H9 (cell line): ENCODE data around the gene SCN1A. TPM values are rescaled to one million over a fixed set of nuclear protein-coding genes. Genes with fewer than 3 reads are reported as not detected.

ENCODE experiments used
- DNase-seq: peaks from one replicate; pipeline ENCODE4 v3.0.0-alpha.2; 2017
- H2AFZ ChIP-seq: one replicate; pipeline ENCODE4 v1.6.1; 2013; ENCODE audit warnings: mild to moderate bottlenecking, low read length, control low read depth, moderate library complexity
- H2AK5ac ChIP-seq: 2 replicates; pipeline ENCODE4 v1.6.1; 2013; ENCODE audit warnings: low read length, control low read depth, mixed read lengths; ENCODE audit not compliant: insufficient read length
- H2BK120ac ChIP-seq: one replicate; pipeline ENCODE4 v1.6.1; 2013; ENCODE audit warnings: low read depth, mild to moderate bottlenecking, low read length, control low read depth, inconsistent platforms; ENCODE audit not compliant: poor library complexity, severe bottlenecking
- H2BK12ac ChIP-seq: 2 replicates; pipeline ENCODE4 v1.6.1; 2013; ENCODE audit warnings: low read length, control low read depth, mixed read lengths, low read depth; ENCODE audit not compliant: insufficient read length
- H2BK15ac ChIP-seq: 2 replicates; pipeline ENCODE4 v1.6.1; 2013; ENCODE audit warnings: low read depth, low read length, control low read depth
- H2BK20ac ChIP-seq: one replicate; pipeline ENCODE4 v1.6.1; 2013; ENCODE audit warnings: low read depth, mild to moderate bottlenecking, low read length, control low read depth, inconsistent platforms; ENCODE audit not compliant: poor library complexity, severe bottlenecking
- H2BK5ac ChIP-seq: 2 replicates; pipeline ENCODE4 v1.6.1; 2013; ENCODE audit warnings: low read length, control low read depth, mixed read lengths; ENCODE audit not compliant: insufficient read length
- H3K14ac ChIP-seq: 2 replicates; pipeline ENCODE4 v1.6.1; 2013; ENCODE audit warnings: low read length, control low read depth; ENCODE audit not compliant: insufficient read depth
- H3K18ac ChIP-seq: 2 replicates; pipeline ENCODE4 v1.6.1; 2013; ENCODE audit warnings: low read depth, mild to moderate bottlenecking, mixed read lengths, low read length, control low read depth; ENCODE audit not compliant: insufficient read length
- H3K23ac ChIP-seq: 2 replicates; pipeline ENCODE4 v1.6.1; 2013; ENCODE audit warnings: low read length, control low read depth, mixed read lengths, low read depth; ENCODE audit not compliant: insufficient read length
- H3K23me2 ChIP-seq: 2 replicates; pipeline ENCODE4 v1.6.1; 2013; ENCODE audit warnings: low read depth, mild to moderate bottlenecking, mixed read lengths, low read length, control low read depth; ENCODE audit not compliant: insufficient read length, poor library complexity, severe bottlenecking
- H3K27ac ChIP-seq: 2 replicates; pipeline ENCODE4 v1.5.1; 2013; ENCODE audit warnings: low read length, control low read depth, mixed read lengths, low read depth; ENCODE audit not compliant: insufficient read length
- H3K27me3 ChIP-seq: 2 replicates; pipeline ENCODE4 v1.6.1; 2013; ENCODE audit warnings: low read length, control low read depth, inconsistent platforms; ENCODE audit not compliant: insufficient read depth
- H3K4ac ChIP-seq: 2 replicates; pipeline ENCODE4 v1.6.1; 2013; ENCODE audit warnings: low read depth, mild to moderate bottlenecking, control low read depth, inconsistent platforms, low read length, moderate library complexity
- H3K4me1 ChIP-seq: 2 replicates; pipeline ENCODE4 v1.6.1; 2013; ENCODE audit warnings: low read length, control low read depth, inconsistent platforms; ENCODE audit not compliant: insufficient read depth
- H3K4me2 ChIP-seq: 2 replicates; pipeline ENCODE4 v1.6.1; 2013; ENCODE audit warnings: low read length, control low read depth, mixed read lengths; ENCODE audit not compliant: insufficient read length, insufficient read depth
- H3K56ac ChIP-seq: 2 replicates; pipeline ENCODE4 v1.6.1; 2013; ENCODE audit warnings: low read depth, mild to moderate bottlenecking, mixed read lengths, low read length, control low read depth; ENCODE audit not compliant: insufficient read length
- H3K79me1 ChIP-seq: 2 replicates; pipeline ENCODE4 v1.6.1; 2013; ENCODE audit warnings: low read depth, mild to moderate bottlenecking, moderate library complexity, low read length, control low read depth, inconsistent platforms; ENCODE audit not compliant: insufficient read depth, poor library complexity, severe bottlenecking
- H3K79me2 ChIP-seq: 2 replicates; pipeline ENCODE4 v1.6.1; 2013; ENCODE audit warnings: low read length, control low read depth, inconsistent platforms; ENCODE audit not compliant: insufficient read depth
- H3K9ac ChIP-seq: 2 replicates; pipeline ENCODE4 v1.6.1; 2013; ENCODE audit warnings: low read length, control low read depth, mixed read lengths; ENCODE audit not compliant: insufficient read length; ENCODE audit errors: extremely low read depth
- H3K9me3 ChIP-seq: one replicate; pipeline ENCODE4 v1.6.1; 2013; ENCODE audit warnings: low read depth, low read length, inconsistent platforms; ENCODE audit not compliant: control insufficient read depth
- H3T11ph ChIP-seq: one replicate; pipeline ENCODE4 v1.6.1; 2013; ENCODE audit warnings: mild to moderate bottlenecking, low read length, control low read depth, inconsistent platforms
- H4K20me1 ChIP-seq: one replicate; pipeline ENCODE4 v1.6.1; 2013; ENCODE audit not compliant: control insufficient read depth, insufficient read length, insufficient read depth
- H4K5ac ChIP-seq: 2 replicates; pipeline ENCODE4 v1.6.1; 2013; ENCODE audit warnings: low read depth, mild to moderate bottlenecking, mixed read lengths, low read length, control low read depth; ENCODE audit not compliant: insufficient read length
- H4K8ac ChIP-seq: replicated peaks from 2 replicates; pipeline ENCODE4 v1.6.1; 2013; ENCODE audit warnings: low read length, control low read depth, mixed read lengths, low read depth; ENCODE audit not compliant: insufficient read length
- H4K91ac ChIP-seq: 2 replicates; pipeline ENCODE4 v1.6.1; 2013; ENCODE audit warnings: low read depth, mild to moderate bottlenecking, moderate library complexity, mixed read lengths, low read length, control low read depth; ENCODE audit not compliant: insufficient read length
- H3K27ac Mint-ChIP-seq, 3 experiments: 2 replicates in 2 of 3; 3 replicates in 1 of 3; pipeline ENCODE4 v1.8.0; 2020 to 2021; ENCODE audit warnings: mixed read lengths in 3 of 3, mild to moderate bottlenecking in 1 of 3, moderate library complexity in 1 of 3
- H3K27me3 Mint-ChIP-seq: 2 replicates; pipeline ENCODE4 v1.8.0; 2021; ENCODE audit warnings: low read depth, mild to moderate bottlenecking, moderate library complexity, mixed read lengths
- H3K36me3 Mint-ChIP-seq, 3 experiments: 2 replicates in 2 of 3; 3 replicates in 1 of 3; pipeline ENCODE4 v1.8.0; 2020 to 2021; ENCODE audit warnings: low read depth in 3 of 3, mixed read lengths in 3 of 3; ENCODE audit not compliant: insufficient read depth in 1 of 3
- H3K4me1 Mint-ChIP-seq, 2 experiments: 2 replicates each; pipeline ENCODE4 v1.8.0; 2020; ENCODE audit warnings: mixed read lengths in 2 of 2
- H3K4me3 Mint-ChIP-seq, 2 experiments: 2 replicates in 1 of 2; 3 replicates in 1 of 2; pipeline ENCODE4 v1.8.0; 2020 to 2021; ENCODE audit warnings: mild to moderate bottlenecking in 2 of 2, mixed read lengths in 2 of 2, moderate library complexity in 1 of 2
- H3K9me3 Mint-ChIP-seq, 2 experiments: 2 replicates in 1 of 2; 3 replicates in 1 of 2; pipeline ENCODE4 v1.8.0; 2020; ENCODE audit warnings: mild to moderate bottlenecking in 2 of 2, mixed read lengths in 2 of 2, moderate library complexity in 1 of 2
- WGBS: extraction: QIAGEN DNeasy Blood & Tissue Kit; methylation state at CpG from one replicate; pipeline ENCODE4 v1.1.7; 2013; ENCODE audit warnings: missing lambda C conversion rate, low lambda C conversion rate, mixed read lengths; ENCODE audit not compliant: insufficient read length; ENCODE audit errors: extremely low coverage; 5-methylcytosine and 5-hydroxymethylcytosine counted together
- total RNA-seq: library from RNA; stranded (reverse); gene quantifications from 2 replicates; pipeline ENCODE4 v1.2.1, GENCODE V29; 2021
- TF ChIP-seq, protein P1 (sequence below): fragments of 200-600 bp; sonication (generic); conservative IDR thresholded peaks from 3 replicates; pipeline ENCODE4 v1.8.0; 2021; ENCODE audit warnings: antibody characterized with exemption, mild to moderate bottlenecking

SCN1A gene
- total RNA-seq, 1 experiment from 2014 or later: 0.13 TPM

DNA sequence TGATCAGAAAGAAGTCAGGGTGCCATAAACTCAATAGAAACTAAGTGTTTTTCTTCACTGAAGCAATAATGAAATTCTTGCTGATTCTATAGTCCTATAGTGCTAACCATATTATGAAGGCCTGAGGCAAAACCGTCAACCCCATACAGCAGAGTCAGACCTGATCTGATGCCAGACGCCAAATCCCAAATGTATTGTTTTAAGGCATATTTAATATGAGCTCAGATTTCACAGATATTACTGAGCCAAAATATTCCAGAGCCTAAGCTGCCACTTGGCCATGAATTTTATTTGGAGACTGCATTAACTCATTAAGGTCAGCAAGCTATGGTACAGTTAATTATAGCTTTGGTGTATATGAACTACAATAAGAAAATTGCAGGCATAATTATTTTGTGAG, 53.4 kb downstream of the SCN1A start:
- no peak overlapping the region for H2AFZ ChIP-seq
- H3K27ac ChIP-seq: no peak overlapping the region
- no peak overlapping the region for H3K56ac ChIP-seq
- no peaks in the 10 kb centered on the region for H3K36me3 Mint-ChIP-seq
- no peaks in the 10 kb centered on the region for H3K79me2 ChIP-seq
- H4K5ac ChIP-seq: no peak overlapping the region
- no peak overlapping the region for H3K4me2 ChIP-seq
- H3K4ac ChIP-seq: no peak overlapping the region
- TF ChIP-seq, protein P1, sequence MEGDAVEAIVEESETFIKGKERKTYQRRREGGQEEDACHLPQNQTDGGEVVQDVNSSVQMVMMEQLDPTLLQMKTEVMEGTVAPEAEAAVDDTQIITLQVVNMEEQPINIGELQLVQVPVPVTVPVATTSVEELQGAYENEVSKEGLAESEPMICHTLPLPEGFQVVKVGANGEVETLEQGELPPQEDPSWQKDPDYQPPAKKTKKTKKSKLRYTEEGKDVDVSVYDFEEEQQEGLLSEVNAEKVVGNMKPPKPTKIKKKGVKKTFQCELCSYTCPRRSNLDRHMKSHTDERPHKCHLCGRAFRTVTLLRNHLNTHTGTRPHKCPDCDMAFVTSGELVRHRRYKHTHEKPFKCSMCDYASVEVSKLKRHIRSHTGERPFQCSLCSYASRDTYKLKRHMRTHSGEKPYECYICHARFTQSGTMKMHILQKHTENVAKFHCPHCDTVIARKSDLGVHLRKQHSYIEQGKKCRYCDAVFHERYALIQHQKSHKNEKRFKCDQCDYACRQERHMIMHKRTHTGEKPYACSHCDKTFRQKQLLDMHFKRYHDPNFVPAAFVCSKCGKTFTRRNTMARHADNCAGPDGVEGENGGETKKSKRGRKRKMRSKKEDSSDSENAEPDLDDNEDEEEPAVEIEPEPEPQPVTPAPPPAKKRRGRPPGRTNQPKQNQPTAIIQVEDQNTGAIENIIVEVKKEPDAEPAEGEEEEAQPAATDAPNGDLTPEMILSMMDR: no peak
- H3K4me3 Mint-ChIP-seq: no peak overlapping the region
- no peaks in the 10 kb centered on the region for H3K9me3 Mint-ChIP-seq
- H2AK5ac ChIP-seq: no peak overlapping the region
- H2BK20ac ChIP-seq: no peak overlapping the region
- no peak overlapping the region for H3K9ac ChIP-seq
- H3K79me1 ChIP-seq: no peaks in the 10 kb centered on the region
- no peak for DNase-seq
- no peaks in the 10 kb centered on the region for H3K9me3 ChIP-seq
- no peak overlapping the region for H4K8ac ChIP-seq
- H2BK5ac ChIP-seq: no peak overlapping the region
- H3K27ac Mint-ChIP-seq: no peak overlapping the region
- no peaks in the 10 kb centered on the region for H3K27me3 Mint-ChIP-seq
- H3T11ph ChIP-seq: no peak overlapping the region
- H2BK12ac ChIP-seq: no peak overlapping the region
- no CpG with 5 or more reads among the region's 2 CpGs for WGBS
- no peaks in the 10 kb centered on the region for H4K20me1 ChIP-seq
- no peaks in the 10 kb centered on the region for H3K27me3 ChIP-seq
- H3K23ac ChIP-seq: no peak overlapping the region
- no peak overlapping the region for H2BK15ac ChIP-seq
- no peaks in the 10 kb centered on the region for H3K23me2 ChIP-seq
- H3K4me1 Mint-ChIP-seq: no peaks in the 10 kb centered on the region
- no peak overlapping the region for H4K91ac ChIP-seq
- H3K18ac ChIP-seq: no peak overlapping the region
- H2BK120ac ChIP-seq: no peak overlapping the region
- H3K4me1 ChIP-seq: no peaks in the 10 kb centered on the region
- no peak overlapping the region for H3K14ac ChIP-seq
